HG03045 (cell line): Measurements from ENCODE around the gene MYH14.

ENCODE experiments used
- ATAC-seq: cut with Tn5 transposase; IDR thresholded peaks from one replicate; pipeline ENCODE4 v1.9.1; 2021; ENCODE audit warnings: mild to moderate bottlenecking, moderate library complexity; ENCODE audit not compliant: unreplicated experiment

MYH14 gene

DNA sequence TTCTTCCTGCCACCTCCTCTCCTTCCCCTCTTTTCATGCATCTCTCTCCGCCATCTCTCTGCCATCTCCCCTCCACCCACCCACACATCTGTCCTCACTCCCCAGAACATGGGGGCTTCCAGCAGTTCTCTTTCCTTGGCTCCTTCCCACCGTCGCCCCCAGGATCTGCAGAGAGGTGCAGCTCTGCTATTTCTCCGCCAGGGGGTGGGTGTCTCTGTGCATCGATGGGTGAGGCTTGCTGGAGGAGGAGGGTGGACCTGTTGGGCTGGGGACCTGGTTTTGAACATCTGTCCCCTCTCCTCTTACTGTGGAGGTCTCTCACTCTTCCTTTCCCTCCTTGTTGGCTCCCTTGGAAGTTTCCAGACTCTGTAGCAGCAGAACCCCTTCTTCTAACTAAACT, 51.7 kb downstream of the MYH14 start:
- no peak for ATAC-seq

- ATAC-seq: no peak
These were observed 53.7 kb downstream of the MYH14 start for GRCh38 chr19:50257141-50257540.

DNA sequence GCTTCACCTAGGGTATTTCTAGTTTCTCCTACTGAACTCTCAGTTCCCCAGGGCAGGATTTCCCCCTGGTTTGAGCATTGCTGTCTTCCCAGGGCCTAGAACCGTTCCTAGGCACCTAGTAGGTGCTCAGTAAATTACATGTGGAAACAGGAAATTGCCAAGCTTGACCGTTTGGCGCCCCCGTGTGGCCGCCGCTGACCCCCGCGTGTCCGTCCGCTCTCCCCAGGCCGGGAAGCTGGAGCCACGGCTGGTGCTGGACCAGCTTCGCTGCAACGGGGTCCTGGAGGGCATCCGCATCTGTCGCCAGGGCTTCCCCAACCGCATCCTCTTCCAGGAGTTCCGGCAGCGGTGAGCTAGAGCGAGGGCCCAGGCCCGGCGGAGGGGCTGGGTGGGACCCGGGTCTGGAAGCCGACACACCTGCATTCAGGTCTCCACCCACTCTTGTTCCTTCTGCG, 55.5 kb downstream of the MYH14 start:
- ATAC-seq: no peak

- no peak for ATAC-seq
These were observed 58.1 kb downstream of the MYH14 start for GRCh38 chr19:50261446-50261970.

DNA sequence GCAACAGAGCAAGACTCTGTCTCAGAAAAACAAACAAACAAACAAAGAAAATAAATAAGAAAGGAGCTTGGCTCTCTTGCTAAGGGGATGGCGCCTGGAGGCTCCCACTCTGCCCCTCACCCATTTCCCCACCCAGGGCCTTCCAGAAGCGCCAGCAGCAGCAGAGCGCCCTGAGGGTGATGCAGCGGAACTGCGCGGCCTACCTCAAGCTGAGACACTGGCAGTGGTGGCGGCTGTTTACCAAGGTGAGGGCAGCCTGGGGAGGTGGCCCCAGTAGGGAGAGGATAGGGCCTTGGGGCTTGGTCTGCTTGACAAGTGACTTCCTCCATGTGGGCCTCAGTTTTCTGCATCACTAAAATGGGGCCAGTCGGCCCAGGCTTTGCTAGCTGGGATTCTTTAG, 59.8 kb downstream of the MYH14 start:
- no peak for ATAC-seq

DNA sequence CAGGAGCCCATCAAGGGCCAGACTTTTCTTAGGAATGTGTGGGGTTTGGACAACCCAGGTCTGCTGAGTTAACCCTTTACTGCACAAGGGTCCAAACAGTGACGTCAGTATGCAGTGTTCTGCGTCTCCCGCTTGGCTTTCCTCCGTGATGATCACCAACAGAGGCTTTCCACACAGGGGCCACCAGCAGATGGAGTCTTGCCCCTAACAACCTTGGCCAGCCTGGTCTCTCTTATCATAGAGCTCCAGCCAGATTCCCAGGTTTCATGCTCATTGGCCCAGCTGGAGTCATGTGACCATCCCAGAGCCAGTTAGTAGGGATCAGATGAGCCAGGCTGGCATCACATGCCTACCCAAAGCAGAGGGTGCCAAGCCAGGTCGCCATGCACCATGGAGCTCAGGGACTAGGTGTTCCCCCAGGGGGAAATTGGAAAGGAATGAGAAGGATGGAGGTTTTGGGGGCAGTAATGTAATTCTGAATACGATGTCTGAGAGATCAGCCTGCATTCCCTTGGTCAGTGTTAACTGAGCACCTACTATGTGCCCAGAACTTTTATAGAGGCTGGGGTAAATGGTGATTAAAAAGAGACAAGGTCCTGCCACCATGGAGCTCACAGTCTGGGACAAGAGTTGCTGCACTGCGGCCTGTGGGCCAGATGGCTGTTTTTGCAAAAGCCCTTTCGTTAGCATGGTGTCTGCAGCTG, 61.2 kb downstream of the MYH14 start:
- no peak for ATAC-seq

DNA sequence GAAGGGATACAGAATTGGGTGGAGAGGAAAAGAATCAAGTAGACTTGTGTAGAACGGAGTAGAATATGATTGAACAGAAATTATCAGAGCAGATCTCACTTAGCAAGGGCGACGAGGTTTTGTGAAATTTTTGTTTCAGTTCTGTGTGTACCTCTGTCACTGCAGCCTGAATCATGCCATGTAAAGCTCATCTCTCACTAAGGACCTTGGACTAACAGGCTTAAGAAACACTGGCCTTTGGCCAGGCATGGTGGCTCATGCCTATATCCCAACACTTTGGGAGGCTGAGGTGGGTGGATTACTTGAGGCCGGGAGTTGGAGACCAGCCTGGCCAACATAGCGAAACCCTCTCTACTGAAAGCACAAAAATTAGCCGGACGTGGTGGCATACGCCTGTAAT, 62.6 kb downstream of the MYH14 start:
- ATAC-seq: no peak

GRCh38 chr19:50266896-50267295, 63.5 kb downstream of the MYH14 start:
- ATAC-seq: no peak

DNA sequence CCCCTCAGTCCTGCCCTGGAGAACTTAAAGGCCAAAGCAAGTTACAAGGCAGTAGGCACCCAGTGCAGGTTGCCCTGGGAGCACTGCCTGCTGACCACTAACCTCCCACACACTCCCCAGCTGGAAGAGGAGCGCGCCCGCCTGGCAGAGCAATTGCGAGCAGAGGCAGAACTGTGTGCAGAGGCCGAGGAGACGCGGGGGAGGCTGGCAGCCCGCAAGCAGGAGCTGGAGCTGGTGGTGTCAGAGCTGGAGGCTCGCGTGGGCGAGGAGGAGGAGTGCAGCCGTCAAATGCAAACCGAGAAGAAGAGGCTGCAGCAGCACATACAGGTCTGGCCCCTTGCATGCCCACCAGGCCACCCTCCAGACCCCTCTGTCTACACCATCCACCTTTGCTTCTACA, 64.6 kb downstream of the MYH14 start:
- no peak for ATAC-seq

- ATAC-seq: no peak
These were observed 65.1 kb downstream of the MYH14 start for GRCh38 chr19:50268501-50268900.

DNA sequence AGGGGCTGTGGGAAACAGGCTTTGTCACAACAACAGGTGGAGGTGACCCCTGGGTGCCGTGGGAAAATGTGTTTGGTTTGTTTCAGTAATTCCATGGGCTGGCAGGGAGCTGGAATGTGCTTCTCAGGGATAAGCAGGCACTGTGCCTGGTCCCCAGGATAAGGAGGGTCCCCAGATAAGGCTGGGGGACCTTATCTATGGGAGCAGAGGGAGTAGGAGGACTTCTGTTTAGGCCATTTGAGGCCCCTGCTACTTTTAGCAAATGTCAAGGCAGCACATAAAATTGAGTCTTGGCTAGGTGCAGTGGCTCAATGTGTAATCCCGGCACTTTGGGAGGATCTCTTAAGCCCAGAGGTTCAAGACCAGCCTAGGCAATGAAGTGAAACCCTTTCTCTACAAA, 66.2 kb downstream of the MYH14 start:
- ATAC-seq: no peak

DNA sequence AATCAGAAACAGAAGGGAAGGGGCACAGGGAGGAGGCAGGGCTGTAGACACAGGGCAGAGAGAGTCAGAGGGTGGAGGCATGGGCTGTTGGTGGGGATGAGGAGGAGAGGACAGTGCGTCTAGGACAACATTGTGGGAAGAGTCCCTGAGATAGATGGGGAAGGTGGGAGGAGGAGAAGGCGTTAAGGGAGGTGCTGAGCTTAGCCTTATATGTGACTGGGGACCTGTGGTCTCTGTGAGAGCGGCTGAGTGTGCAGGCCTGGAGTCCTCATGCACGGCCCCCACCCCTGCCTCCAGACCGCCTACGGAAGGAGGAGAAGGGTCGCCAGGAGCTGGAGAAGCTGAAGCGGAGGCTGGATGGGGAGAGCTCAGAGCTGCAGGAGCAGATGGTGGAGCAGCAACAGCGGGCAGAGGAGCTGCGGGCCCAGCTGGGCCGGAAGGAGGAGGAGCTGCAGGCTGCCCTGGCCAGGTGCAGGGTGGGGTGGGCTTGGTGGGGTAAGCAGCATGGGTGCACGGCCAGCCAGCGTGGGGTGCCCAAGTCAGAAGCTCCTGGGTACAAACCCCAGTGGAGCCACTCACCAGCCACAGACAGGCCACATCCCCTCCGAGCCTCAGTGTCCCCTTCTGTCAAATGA, 69.0 kb downstream of the MYH14 start:
- ATAC-seq: no peak

- no peak for ATAC-seq
These were observed 70.4 kb downstream of the MYH14 start for GRCh38 chr19:50273821-50274220.

GRCh38 chr19:50275577-50276368, 72.4 kb downstream of the MYH14 start:
- ATAC-seq: no peak

GRCh38 chr19:50276370-50277063, 73.1 kb downstream of the MYH14 start:
- no peak for ATAC-seq

DNA sequence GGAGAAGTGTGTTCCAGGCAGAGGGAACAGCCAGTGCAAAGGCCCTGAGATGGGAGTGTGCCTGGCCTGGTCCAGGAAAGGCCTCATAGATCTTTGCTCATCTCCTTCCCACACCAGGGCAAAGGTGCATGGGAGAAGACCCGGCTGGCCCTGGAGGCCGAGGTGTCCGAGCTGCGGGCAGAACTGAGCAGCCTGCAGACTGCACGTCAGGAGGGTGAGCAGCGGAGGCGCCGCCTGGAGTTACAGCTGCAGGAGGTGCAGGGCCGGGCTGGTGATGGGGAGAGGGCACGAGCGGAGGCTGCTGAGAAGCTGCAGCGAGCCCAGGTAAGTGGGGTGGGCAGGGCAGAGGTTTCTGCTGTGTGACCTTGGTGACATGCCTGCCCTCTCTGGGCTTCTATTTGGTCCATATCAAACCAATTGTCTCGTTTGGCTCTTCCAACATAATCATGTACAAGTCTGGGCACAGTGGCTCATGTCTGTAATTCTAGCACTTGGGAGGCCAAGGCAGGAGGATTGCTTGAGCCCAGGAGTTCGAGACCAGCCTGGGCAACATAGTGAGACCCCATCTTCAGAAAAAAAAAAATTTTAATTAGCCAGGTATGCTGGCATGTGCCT, 74.7 kb downstream of the MYH14 start:
- ATAC-seq: no peak

- ATAC-seq: no peak
These were observed 76.7 kb downstream of the MYH14 start for GRCh38 chr19:50280074-50280473.

DNA sequence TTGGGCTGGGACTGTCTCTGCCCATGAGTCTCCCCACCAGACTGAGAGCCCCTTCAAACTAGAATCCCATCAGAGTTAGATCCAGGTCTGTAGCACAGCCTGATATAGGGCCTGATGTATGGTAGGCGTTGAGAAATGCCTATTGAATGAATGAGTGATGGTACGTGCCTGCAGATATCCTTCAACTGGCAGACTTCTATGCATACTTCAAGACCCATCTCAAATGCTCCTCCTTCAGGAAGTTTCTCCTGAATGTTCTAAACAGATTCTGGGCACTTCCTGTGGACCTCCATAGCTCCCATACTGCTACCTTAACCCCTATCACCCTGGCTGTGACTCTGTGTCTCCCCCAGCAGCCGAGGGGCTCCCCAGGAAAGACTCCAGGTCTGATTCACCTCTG, 77.6 kb downstream of the MYH14 start:
- no peak for ATAC-seq

DNA sequence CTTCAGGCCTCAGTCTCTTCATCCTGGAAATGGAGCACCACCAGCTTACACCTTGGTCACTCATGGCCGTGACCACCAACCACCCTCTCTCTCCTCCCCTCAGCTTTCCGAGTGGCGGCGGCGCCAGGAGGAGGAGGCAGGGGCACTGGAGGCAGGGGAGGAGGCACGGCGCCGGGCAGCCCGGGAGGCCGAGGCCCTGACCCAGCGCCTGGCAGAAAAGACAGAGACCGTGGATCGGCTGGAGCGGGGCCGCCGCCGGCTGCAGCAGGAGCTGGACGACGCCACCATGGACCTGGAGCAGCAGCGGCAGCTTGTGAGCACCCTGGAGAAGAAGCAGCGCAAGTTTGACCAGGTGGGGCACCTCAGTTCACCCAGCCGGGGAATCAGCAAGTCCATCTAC, 78.1 kb downstream of the MYH14 start:
- ATAC-seq: no peak

DNA sequence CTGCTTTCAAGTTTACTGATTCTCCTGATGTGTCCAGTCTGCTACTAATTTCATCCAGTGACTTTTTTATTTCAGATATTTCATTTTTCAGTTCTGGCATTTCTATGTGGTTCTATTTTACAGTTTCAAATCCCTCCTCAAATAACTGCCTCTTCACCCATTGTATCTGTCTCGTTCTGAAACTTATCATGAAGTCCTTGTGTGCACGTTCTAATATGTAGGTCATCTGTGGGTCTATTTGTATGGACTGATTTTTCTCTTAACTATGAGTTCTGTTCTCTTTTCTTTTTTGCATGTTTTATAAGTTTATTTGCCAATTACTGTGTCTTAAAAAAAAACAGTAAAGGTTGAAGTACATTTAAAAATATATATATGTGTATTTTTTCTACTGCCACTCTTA, 82.4 kb downstream of the MYH14 start:
- no peak for ATAC-seq

DNA sequence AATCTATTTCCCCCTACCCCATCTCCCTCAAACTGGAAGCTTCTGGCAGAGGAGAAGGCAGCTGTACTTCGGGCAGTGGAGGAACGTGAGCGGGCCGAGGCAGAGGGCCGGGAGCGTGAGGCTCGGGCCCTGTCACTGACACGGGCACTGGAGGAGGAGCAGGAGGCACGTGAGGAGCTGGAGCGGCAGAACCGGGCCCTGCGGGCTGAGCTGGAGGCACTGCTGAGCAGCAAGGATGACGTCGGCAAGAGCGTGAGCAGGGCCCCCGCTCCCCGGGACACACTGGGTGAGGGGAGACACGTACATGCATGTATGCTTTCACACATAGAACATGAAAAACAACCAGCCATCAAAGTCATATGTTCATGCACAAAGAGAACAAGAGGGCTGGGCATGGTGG, 83.0 kb downstream of the MYH14 start:
- ATAC-seq: no peak
